Upper lobe of left lung (tissue), 4 donors: ENCODE results near the gene CAPN9.

Source experiments
- POLR2A ChIP-seq, 4 donors: fragments of 450-650 bp; IDR thresholded peaks; one replicate each; pipeline ENCODE4 v1.5.1; 2016 to 2017; ENCODE audit warnings: antibody characterized with exemption in 4 of 4, mild to moderate bottlenecking in 2 of 4
- POLR2AphosphoS5 ChIP-seq, 2 donors: sonication (generic); formaldehyde crosslinking; IDR thresholded peaks; one replicate each; pipeline ENCODE4 v1.5.1; 2017; ENCODE audit warnings: antibody characterized with exemption in 2 of 2
- TF ChIP-seq, protein P1 (sequence below), 6 experiments: fragments of 450-650 bp in 4 of 6; fragments of 200-600 bp in 2 of 6; sonication (generic) in 2 of 6; IDR thresholded peaks; one replicate each; pipeline ENCODE4 v1.5.1; 2016 to 2019; ENCODE audit warnings: antibody characterized with exemption in 6 of 6

DNA sequence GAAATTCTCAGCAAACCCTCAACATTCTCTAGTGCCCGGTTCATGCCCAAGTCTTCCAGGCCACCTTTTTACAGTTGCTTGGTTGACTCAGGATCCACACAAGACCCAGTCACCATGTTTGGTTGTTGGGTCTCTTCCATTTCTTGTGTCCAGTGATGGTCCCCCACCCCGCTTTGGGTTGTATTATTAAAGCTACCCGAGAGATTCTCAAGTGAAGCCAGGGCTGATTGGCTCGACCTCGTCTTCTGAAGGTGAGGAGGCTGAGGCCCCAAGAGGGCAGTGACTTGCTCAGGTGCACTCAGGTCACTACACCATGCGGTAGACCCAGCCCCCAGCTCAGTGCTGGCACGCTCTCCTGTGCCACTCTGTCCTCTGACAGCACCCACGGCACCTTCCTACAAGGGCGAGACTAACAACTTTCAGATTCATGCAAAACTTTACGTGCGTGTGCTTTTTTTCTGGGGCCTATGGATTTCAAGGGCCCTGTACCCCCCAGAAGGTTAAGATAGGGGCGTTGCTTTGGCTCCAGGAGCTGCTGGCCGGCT lies 50.3 kb downstream of the CAPN9 start:
- no peak for TF ChIP-seq POLR2A (IDR thresholded peaks at IDR 0.05)
- TF ChIP-seq, protein P1, sequence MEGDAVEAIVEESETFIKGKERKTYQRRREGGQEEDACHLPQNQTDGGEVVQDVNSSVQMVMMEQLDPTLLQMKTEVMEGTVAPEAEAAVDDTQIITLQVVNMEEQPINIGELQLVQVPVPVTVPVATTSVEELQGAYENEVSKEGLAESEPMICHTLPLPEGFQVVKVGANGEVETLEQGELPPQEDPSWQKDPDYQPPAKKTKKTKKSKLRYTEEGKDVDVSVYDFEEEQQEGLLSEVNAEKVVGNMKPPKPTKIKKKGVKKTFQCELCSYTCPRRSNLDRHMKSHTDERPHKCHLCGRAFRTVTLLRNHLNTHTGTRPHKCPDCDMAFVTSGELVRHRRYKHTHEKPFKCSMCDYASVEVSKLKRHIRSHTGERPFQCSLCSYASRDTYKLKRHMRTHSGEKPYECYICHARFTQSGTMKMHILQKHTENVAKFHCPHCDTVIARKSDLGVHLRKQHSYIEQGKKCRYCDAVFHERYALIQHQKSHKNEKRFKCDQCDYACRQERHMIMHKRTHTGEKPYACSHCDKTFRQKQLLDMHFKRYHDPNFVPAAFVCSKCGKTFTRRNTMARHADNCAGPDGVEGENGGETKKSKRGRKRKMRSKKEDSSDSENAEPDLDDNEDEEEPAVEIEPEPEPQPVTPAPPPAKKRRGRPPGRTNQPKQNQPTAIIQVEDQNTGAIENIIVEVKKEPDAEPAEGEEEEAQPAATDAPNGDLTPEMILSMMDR (IDR thresholded peaks at IDR 0.05), result no peak
- TF ChIP-seq POLR2AphosphoS5 (IDR thresholded peaks at IDR 0.05), result no peak
